ENCODE results near the gene CDH15.

The CDH15 gene

DNA sequence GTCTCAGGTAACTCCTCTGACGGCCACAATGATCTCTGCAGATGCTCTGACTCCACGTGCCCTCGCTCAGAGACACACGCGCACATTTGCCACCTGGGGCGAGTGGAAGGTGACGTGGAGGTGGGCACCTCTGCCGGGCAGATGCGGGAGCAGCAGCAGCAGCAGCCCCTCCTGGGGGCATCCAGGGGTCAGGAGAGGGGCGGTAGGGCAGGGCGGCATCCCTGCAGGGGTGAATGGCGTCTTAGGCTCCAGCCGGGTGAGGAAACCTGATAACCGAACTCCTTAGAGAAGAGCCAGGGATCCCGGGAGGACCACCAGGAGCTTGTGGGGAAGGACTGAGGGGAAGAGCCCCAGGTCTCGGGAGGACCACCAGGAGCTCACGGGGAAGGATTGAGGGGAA lies 34.6 kb upstream of the CDH15 start:
- TF ChIP-seq, protein P1, sequence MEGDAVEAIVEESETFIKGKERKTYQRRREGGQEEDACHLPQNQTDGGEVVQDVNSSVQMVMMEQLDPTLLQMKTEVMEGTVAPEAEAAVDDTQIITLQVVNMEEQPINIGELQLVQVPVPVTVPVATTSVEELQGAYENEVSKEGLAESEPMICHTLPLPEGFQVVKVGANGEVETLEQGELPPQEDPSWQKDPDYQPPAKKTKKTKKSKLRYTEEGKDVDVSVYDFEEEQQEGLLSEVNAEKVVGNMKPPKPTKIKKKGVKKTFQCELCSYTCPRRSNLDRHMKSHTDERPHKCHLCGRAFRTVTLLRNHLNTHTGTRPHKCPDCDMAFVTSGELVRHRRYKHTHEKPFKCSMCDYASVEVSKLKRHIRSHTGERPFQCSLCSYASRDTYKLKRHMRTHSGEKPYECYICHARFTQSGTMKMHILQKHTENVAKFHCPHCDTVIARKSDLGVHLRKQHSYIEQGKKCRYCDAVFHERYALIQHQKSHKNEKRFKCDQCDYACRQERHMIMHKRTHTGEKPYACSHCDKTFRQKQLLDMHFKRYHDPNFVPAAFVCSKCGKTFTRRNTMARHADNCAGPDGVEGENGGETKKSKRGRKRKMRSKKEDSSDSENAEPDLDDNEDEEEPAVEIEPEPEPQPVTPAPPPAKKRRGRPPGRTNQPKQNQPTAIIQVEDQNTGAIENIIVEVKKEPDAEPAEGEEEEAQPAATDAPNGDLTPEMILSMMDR (conservative IDR thresholded peaks at IDR 0.05; ENCODE audit: low read length): no peak
- DNase-seq (ENCODE audit: low read depth): no peak
- no peak overlapping the region for H3K4me3 ChIP-seq (ENCODE audit: low read length)

DNA sequence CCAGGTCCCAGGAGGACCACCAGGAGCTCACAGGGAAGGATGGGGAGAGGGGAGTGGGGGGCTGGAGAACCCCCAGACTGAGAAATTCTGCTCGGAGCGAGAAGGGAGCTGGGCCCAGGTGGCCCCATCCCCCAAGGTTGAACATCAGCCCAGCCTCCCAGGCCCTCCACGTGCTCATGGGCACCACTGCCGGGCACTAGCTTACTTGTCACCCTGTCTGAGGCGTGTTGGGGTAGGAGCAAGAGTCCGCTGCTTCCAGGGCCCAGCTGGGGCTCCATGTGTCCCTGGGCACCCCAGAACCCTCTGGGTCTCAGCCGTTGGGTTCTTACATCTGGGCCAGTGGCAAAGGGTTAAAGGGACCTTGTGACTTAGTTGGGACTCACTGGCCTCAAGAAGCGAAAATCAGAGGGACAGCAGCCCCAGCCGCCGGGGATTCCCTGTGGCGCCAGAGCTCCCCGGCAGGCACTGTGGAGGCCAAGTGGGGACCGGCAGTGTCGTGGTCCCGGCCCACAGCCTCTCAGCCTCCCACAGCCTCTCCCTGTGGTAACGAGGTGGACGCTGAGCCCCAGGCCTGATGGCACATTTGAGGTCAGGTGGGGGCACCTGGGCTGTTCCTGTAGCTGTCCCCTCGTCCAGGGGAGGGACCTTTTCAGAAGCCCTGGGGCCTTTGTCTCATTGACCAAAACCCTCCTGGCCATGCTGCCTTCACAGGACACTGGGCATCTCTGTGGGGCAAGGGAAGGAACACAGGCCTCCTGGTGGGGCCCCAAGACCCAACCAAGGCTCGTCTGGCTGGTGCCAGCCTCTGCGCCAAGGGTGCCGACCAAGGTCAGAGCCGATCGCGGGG lies 33.7 kb upstream of the CDH15 start:
- DNase-seq (ENCODE audit: low read depth): no peak
- TF ChIP-seq, protein P1 (conservative IDR thresholded peaks at IDR 0.05; ENCODE audit: low read length): no peak

DNA sequence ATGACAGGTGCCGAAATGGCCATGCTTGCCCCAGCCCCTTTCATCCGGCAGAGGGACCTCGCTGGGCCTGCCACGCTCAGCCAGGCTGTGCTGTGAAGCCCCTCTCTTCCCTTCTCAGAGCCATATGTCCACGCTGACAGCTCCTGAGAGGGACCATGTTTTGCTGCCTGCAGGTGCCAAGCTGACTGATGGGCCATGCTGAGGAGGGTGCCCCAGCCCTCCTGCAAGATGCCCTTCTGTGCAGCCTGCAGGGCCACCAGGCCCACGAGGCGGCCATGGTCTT lies 33.1 kb upstream of the CDH15 start:
- TF ChIP-seq, protein P1 (conservative IDR thresholded peaks at IDR 0.05; ENCODE audit: low read length): no peak
- no peak for DNase-seq (ENCODE audit: low read depth)
- H3K4me3 ChIP-seq (ENCODE audit: low read length): no peak overlapping the region

More for the DNA sequence above, 33.7 kb upstream of the CDH15 start:
- no peak overlapping the region for H3K4me3 ChIP-seq (ENCODE audit: low read length)

DNA sequence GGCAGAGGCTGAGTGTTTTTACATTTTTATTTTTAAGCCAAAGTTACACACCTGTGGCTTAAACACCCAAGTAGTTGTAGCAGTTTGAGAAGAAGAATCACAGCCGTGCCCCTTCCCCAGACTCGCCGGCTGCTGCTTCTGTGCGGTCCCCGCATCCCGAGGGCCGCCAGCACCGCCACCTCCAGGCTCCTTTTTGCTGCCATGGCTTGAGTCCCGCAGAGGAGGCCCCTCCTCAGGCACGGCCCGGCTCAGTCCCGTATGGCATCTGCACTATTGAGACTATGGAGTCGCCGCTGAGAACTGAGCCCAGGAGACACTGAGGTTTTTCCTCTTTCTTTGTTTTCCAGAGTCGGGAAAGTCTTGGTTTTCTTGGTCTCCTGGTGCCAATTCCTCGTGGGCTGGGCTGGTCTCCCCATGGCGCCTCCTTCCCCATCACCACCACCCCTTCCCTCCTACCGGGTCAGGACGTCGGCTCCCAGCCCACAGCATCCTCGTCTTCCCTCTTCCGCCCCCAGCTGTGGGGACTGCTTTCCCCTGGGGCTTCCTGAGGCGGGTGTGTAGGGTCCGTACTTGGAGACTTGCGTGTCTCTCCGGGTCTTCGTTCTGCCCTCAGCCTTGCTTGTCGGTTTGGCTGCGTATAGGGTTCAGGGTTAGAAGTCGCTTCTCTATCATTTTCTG lies 32.6 kb upstream of the CDH15 start:
- TF ChIP-seq, protein P1 (conservative IDR thresholded peaks at IDR 0.05; ENCODE audit: low read length): no peak
- no peak for DNase-seq (ENCODE audit: low read depth)
- no peak overlapping the region for H3K4me3 ChIP-seq (ENCODE audit: low read length)

DNA sequence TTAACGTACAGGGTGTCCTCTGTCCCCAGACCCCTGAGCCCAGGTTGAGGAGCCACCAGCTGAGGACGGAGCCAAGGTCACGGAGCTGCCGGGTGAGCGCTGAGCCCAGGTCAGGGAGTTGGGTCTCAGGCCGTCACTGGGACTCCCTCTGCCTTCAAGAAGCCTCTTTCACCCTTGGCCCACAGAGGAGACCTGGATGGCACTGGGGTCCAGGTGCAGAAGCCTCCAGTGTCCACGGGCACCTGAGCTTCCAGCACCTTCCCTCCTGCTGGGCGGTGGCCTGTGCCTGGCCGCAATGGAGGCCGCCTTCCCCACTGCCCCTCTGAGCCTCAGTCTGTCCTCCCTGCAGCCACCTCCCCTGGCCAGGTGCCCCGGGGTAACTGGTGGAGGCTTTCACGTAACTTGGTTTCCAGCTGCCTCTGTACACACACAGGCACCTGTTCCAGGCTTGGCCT lies 31.6 kb upstream of the CDH15 start:
- TF ChIP-seq, protein P1 (conservative IDR thresholded peaks at IDR 0.05; ENCODE audit: low read length): no peak
- H3K4me3 ChIP-seq (ENCODE audit: low read length): no peak overlapping the region
- no peak for DNase-seq (ENCODE audit: low read depth)

DNA sequence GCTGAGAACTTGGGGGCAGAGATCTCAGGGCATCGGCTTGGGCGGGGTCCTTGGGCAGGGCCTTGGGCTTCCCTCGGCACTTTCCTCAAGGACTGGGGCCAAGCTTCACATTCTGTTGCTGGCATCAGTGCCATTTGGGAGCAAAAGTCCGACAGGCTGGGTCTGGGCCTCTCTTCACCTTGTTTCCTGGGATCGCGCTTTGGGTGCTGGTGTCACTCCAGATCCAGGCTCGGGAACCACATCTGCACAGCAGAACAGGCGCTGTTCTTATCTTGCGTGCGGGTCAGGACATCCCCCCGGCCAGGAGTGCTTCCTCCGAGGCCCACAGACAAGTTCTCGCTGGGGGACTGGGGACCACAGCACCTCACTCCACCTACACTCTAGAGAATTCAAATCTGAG lies 31.1 kb upstream of the CDH15 start:
- H3K4me3 ChIP-seq (ENCODE audit: low read length): no peak overlapping the region
- TF ChIP-seq, protein P1 (conservative IDR thresholded peaks at IDR 0.05; ENCODE audit: low read length): no peak
- no peak for DNase-seq (ENCODE audit: low read depth)
